Left lung (tissue), 10 donors: Measurements from ENCODE around the gene ALG9. TPM values are rescaled to one million over a fixed set of nuclear protein-coding genes. Genes with fewer than 3 reads are reported as not detected.

Source experiments
- ATAC-seq: fragments of 200-7000 bp; cut with Tn5 transposase; one replicate; pipeline ENCODE4 v1.9.1; 2020; ENCODE audit warnings: moderate library complexity
- DNase-seq, 4 donors: peaks; one replicate each; pipeline ENCODE4 v3.0.0-alpha.2; 2013 to 2020
- H3K27ac ChIP-seq, 2 donors: fragments of 200-600 bp; sonication (generic) in 1 of 2; one replicate each; pipeline versions ENCODE4 v1.5.0 to v1.8.0; 2020 to 2021
- H3K27me3 ChIP-seq, 2 donors: fragments of 200-600 bp; sonication (generic) in 1 of 2; one replicate each; pipeline versions ENCODE4 v1.5.0 to v1.8.0; 2020 to 2021
- H3K36me3 ChIP-seq, 2 donors: fragments of 200-600 bp; sonication (generic) in 1 of 2; one replicate each; pipeline versions ENCODE4 v1.5.0 to v1.8.0; 2020 to 2021
- H3K4me1 ChIP-seq, 2 donors: fragments of 200-600 bp; one replicate each; pipeline ENCODE4 v1.8.0; 2021
- H3K4me3 ChIP-seq, 2 donors: fragments of 200-600 bp; sonication (generic) in 1 of 2; one replicate each; pipeline versions ENCODE4 v1.5.0 to v1.8.0; 2020 to 2021; ENCODE audit warnings: mild to moderate bottlenecking in 1 of 2
- H3K9me3 ChIP-seq, 2 donors: fragments of 200-600 bp; sonication (generic) in 1 of 2; one replicate each; pipeline versions ENCODE4 v1.5.0 to v1.8.0; 2020 to 2021
- CTCF ChIP-seq, 2 donors: fragments of 200-600 bp; sonication (generic) in 1 of 2; IDR thresholded peaks; one replicate each; pipeline versions ENCODE4 v1.5.0 to v1.8.0; 2021; ENCODE audit warnings: antibody characterized with exemption in 2 of 2
- intact Hi-C, 2 donors: fragments of 100-400 bp; cut with DNase I; formaldehyde crosslinking; loops; one replicate each; pipeline versions ENCODE4 v1.11.2 to v1.14.2; 2022
- polyA plus RNA-seq, 6 donors: library from polyadenylated mRNA; unstranded; fragments of 120-200 nt; gene quantifications; one replicate each; pipeline ENCODE4 v1.2.1, GENCODE V29; 2013; ENCODE audit not compliant: insufficient read length in 6 of 6
- total RNA-seq, 2 donors: library from RNA; stranded (reverse); fragmentation: NEBNext Ultra II Directional; extraction: Animal tissue kit (Norgen Biotek cat#: 25700); gene quantifications; one replicate each; pipeline ENCODE4 v1.2.1, GENCODE V29; 2021
- donor health status: DM: no; HTN: yes; CAD: no.
- donor health status: DM: no; HTN: no; CAD: no.

The ALG9 gene
- total and polyA plus RNA-seq, 8 donors, result 27.5 to 51.0 (median 47.4) TPM

- intact Hi-C loops, result no loop called here
- H3K9me3 ChIP-seq, result no peaks in the 10 kb centered on the region
- H3K27ac ChIP-seq, result no peak overlapping the region
- DNase-seq (no peak), ATAC-seq (no peak)
- peaks cover 0 to 44% of the 10 kb centered on the region in 2 donors for H3K36me3 ChIP-seq
- H3K27me3 ChIP-seq, result no peaks in the 10 kb centered on the region
- no peak overlapping the region for H3K4me3 ChIP-seq
- TF ChIP-seq CTCF (IDR thresholded peaks at IDR 0.05), result no peak
- H3K4me1 ChIP-seq, result peaks cover 25 to 29% of the 10 kb centered on the region in 2 donors
Measured at GRCh38 chr11:111739299-111739698, 132.1 kb downstream of the ALG9 start.

- Histone ChIP-seq H3K27ac (peak overlapping the region; percentile 88 to 93), H3K4me3 (no peak overlapping the region), H3K36me3 (peaks cover 0 to 27% of the 10 kb centered on the region in 2 donors), H3K4me1 (peaks cover 33 to 38% of the 10 kb centered on the region in 2 donors), H3K9me3 (no peaks in the 10 kb centered on the region), H3K27me3 (no peaks in the 10 kb centered on the region)
- intact Hi-C loops, result no loop called here
- ATAC-seq (no peak), DNase-seq (peak in 1 of 4 donors; percentile 35)
- TF ChIP-seq CTCF (IDR thresholded peaks at IDR 0.05), result no peak
Measured at GRCh38 chr11:111737444-111738210, 133.8 kb downstream of the ALG9 start.

- intact Hi-C loops, result no loop called here
- H3K4me3 ChIP-seq, result no peak overlapping the region
- H3K9me3 ChIP-seq, result no peaks in the 10 kb centered on the region
- TF ChIP-seq CTCF (IDR thresholded peaks at IDR 0.05), result no peak
- peaks cover 0 to 19% of the 10 kb centered on the region in 2 donors for H3K36me3 ChIP-seq
- DNase-seq (no peak), ATAC-seq (no peak)
- H3K27me3 ChIP-seq, result no peaks in the 10 kb centered on the region
- H3K27ac ChIP-seq, result peak overlapping the region; percentile 88 to 93
- H3K4me1 ChIP-seq, result peaks cover 38 to 40% of the 10 kb centered on the region in 2 donors
Measured at GRCh38 chr11:111736621-111737443, 134.5 kb downstream of the ALG9 start.

Other genes starting within 250 kb of the ALG9 start
- gene PPP2R1B, start 105.2 kb downstream of the ALG9 start, total RNA-seq, result 10 to 100 TPM; 28.1 to 28.8 TPM
- 10 to 100 TPM; 26.4 to 31.5 (median 30.3) TPM for gene PPP2R1B, start 105.2 kb downstream of the ALG9 start, polyA plus RNA-seq
- 1 to 10 TPM; 1.7 to 4.1 TPM for gene FDXACB1, start 7.6 kb upstream of the ALG9 start, total RNA-seq
- 1 to 10 TPM; 4.3 to 5.5 (median 4.9) TPM for gene FDXACB1, start 7.6 kb upstream of the ALG9 start, polyA plus RNA-seq
- 10 to 100 TPM; 20.4 to 20.9 TPM for gene CFAP68, start 8.0 kb upstream of the ALG9 start, total RNA-seq
- gene CFAP68, start 8.0 kb upstream of the ALG9 start, polyA plus RNA-seq, result 10 to 100 TPM; 36.1 to 46.7 (median 38.6) TPM
- 10 to 100 TPM; 41.5 to 89.2 TPM for gene CRYAB, start 40.2 kb upstream of the ALG9 start, total RNA-seq
- gene CRYAB, start 40.2 kb upstream of the ALG9 start, polyA plus RNA-seq, result 10 to 100 TPM; 26.7 to 36.0 (median 32.1) TPM
- gene HSPB2, start 41.2 kb upstream of the ALG9 start, total RNA-seq, result 1 to 10 TPM; 3.7 to 4.6 TPM
- 1 to 10 TPM; 3.7 to 7.2 (median 5.1) TPM for gene HSPB2, start 41.2 kb upstream of the ALG9 start, polyA plus RNA-seq
- gene C11orf52, start 47.3 kb upstream of the ALG9 start, total RNA-seq, result 10 to 100 TPM in 1 of 2 donors, 1 to 10 TPM in 1; 6.2 to 15.6 TPM
- gene C11orf52, start 47.3 kb upstream of the ALG9 start, polyA plus RNA-seq, result 1 to 10 TPM; 5.7 to 9.5 (median 9.1) TPM
- 10 to 100 TPM; 10.9 to 11.1 TPM for gene DIXDC1, start 65.8 kb upstream of the ALG9 start, total RNA-seq
- gene DIXDC1, start 65.8 kb upstream of the ALG9 start, polyA plus RNA-seq, result 10 to 100 TPM; 21.5 to 32.2 (median 25.7) TPM
- gene DLAT, start 153.8 kb upstream of the ALG9 start, total RNA-seq, result 10 to 100 TPM; 32.5 to 40.1 TPM
- 10 to 100 TPM; 29.8 to 36.1 (median 33.8) TPM for gene DLAT, start 153.8 kb upstream of the ALG9 start, polyA plus RNA-seq
- 1 to 10 TPM; 2.7 to 4.0 TPM for gene PIH1D2, start 202.4 kb upstream of the ALG9 start, total RNA-seq
- 1 to 10 TPM; 5.9 to 9.3 (median 7.8) TPM for gene PIH1D2, start 202.4 kb upstream of the ALG9 start, polyA plus RNA-seq
- 10 to 100 TPM; 13.3 to 14.7 TPM for gene NKAPD1, start 202.7 kb upstream of the ALG9 start, total RNA-seq
- 10 to 100 TPM; 44.0 to 59.5 (median 52.8) TPM for gene NKAPD1, start 202.7 kb upstream of the ALG9 start, polyA plus RNA-seq
- gene TIMM8B, start 215.2 kb upstream of the ALG9 start, total RNA-seq, result 10 to 100 TPM; 55.1 to 59.7 TPM
- gene TIMM8B, start 215.2 kb upstream of the ALG9 start, polyA plus RNA-seq, result 10 to 100 TPM; 55.7 to 64.5 (median 60.8) TPM
- 100 to 1,000 TPM in 1 of 2 donors, 10 to 100 TPM in 1; 94.1 to 103 TPM for gene SDHD, start 215.3 kb upstream of the ALG9 start, total RNA-seq
- gene SDHD, start 215.3 kb upstream of the ALG9 start, polyA plus RNA-seq, result 100 to 1,000 TPM; 113 to 127 (median 124) TPM